HepG2 (cell line): ENCODE results near the gene SNAI1. TPM values are rescaled to one million over a fixed set of nuclear protein-coding genes. Genes with fewer than 3 reads are reported as not detected.
A peak's percentile ranks its signal among the peaks of the same experiment; 100 is the strongest.

Experiments used
- CAMTA2 ChIP-seq: sonication (generic); formaldehyde crosslinking; IDR thresholded peaks from 2 replicates; pipeline ENCODE4 v1.4.0; 2020; ENCODE audit warnings: mild to moderate bottlenecking, missing genetic modification reagents, borderline replicate concordance
- FOXA3 ChIP-seq: IDR thresholded peaks from 2 replicates; pipeline ENCODE4 v1.6.1; 2016; ENCODE audit warnings: missing genetic modification reagents, missing compliant biosample characterization
- GLI4 ChIP-seq: sonication (generic); formaldehyde crosslinking; IDR thresholded peaks from 2 replicates; pipeline ENCODE4 v1.5.1; 2020; ENCODE audit warnings: missing genetic modification reagents, mild to moderate bottlenecking, moderate library complexity, borderline replicate concordance
- JDP2 ChIP-seq: sonication (generic); formaldehyde crosslinking; IDR thresholded peaks from 2 replicates; pipeline ENCODE4 v1.8.1; 2022; ENCODE audit warnings: missing genetic modification reagents, borderline replicate concordance
- NFYB ChIP-seq: sonication (generic); formaldehyde crosslinking; IDR thresholded peaks from 2 replicates; pipeline ENCODE4 v1.4.0; 2020; ENCODE audit warnings: missing genetic modification reagents
- SMARCE1 ChIP-seq: fragments of 450-650 bp; IDR thresholded peaks from 2 replicates; pipeline ENCODE4 v1.6.1; 2017; ENCODE audit warnings: borderline replicate concordance
- TBL1XR1 ChIP-seq: fragments of 150-350 bp; IDR thresholded peaks from 2 replicates; pipeline ENCODE4 v1.6.1; 2014; ENCODE audit warnings: borderline replicate concordance, low read length; ENCODE audit not compliant: partially characterized antibody
- ZC3H13 ChIP-seq: sonication (generic); formaldehyde crosslinking; IDR thresholded peaks from 2 replicates; pipeline ENCODE4 v1.8.1; 2023; ENCODE audit warnings: mild to moderate bottlenecking, missing genetic modification reagents, moderate library complexity
- ZC3H4 ChIP-seq: sonication (generic); formaldehyde crosslinking; IDR thresholded peaks from 2 replicates; pipeline ENCODE4 v1.4.0; 2020; ENCODE audit warnings: missing genetic modification reagents, borderline replicate concordance
- ZFP36 ChIP-seq: fragments of 150-350 bp; IDR thresholded peaks from 2 replicates; pipeline ENCODE4 v1.6.1; 2018; ENCODE audit warnings: borderline replicate concordance, low read length, low read depth; ENCODE audit not compliant: partially characterized antibody
- ZNF24 ChIP-seq: fragments of 450-650 bp; IDR thresholded peaks from 2 replicates; pipeline ENCODE4 v1.6.1; 2017; ENCODE audit warnings: antibody characterized with exemption, mild to moderate bottlenecking
- ZNF367 ChIP-seq: sonication (generic); formaldehyde crosslinking; IDR thresholded peaks from 2 replicates; pipeline ENCODE4 v1.4.0; 2020; ENCODE audit warnings: missing genetic modification reagents, borderline replicate concordance
- ZNF562 ChIP-seq: sonication (generic); formaldehyde crosslinking; IDR thresholded peaks from 2 replicates; pipeline ENCODE4 v1.8.0; 2022; ENCODE audit warnings: missing genetic modification reagents, borderline replicate concordance
- polyA plus RNA-seq, 8 experiments: library from polyadenylated mRNA; depleted of rRNA in 3 of 8; stranded (reverse) in 7 of 8; unstranded in 1 of 8; fragments of >200 nt; fragmentation: Illumina TruSeq in 4 of 8; extraction: Trizol in 4 of 8; gene quantifications; 2 replicates each; pipeline versions ENCODE4 v1.2.1 to v1.2.3, GENCODE V29; 2011 to 2016; ENCODE audit warnings: low read depth in 4 of 8, missing spikeins in 1 of 8, mixed read lengths in 1 of 8; ENCODE audit not compliant: insufficient read depth in 1 of 8
- total RNA-seq, 5 experiments: library from RNA; depleted of rRNA; stranded (reverse); fragments of >200 nt; fragmentation: Illumina TruSeq; extraction: Trizol; gene quantifications; 2 replicates each; pipeline ENCODE4 v1.2.3, GENCODE V29; 2016; ENCODE audit warnings: low read depth in 1 of 5
- TF ChIP-seq, protein P1 (sequence below): sonication (generic); formaldehyde crosslinking; IDR thresholded peaks from 2 replicates; pipeline ENCODE4 v1.4.0; 2020; ENCODE audit warnings: mild to moderate bottlenecking, missing genetic modification reagents, borderline replicate concordance
- TF ChIP-seq, protein P2 (sequence below): sonication (generic); formaldehyde crosslinking; IDR thresholded peaks from 2 replicates; pipeline ENCODE4 v1.4.0; 2020; ENCODE audit warnings: missing genetic modification reagents
- TF ChIP-seq, protein P3 (sequence below): IDR thresholded peaks from 2 replicates; pipeline ENCODE4 v1.6.1; 2012; ENCODE audit warnings: low read depth, low read length, improper control_type of control experiment
- TF ChIP-seq, protein P4 (sequence below): sonication (generic); formaldehyde crosslinking; IDR thresholded peaks from 2 replicates; pipeline ENCODE4 v1.9.0; 2021; ENCODE audit warnings: missing genetic modification reagents, borderline replicate concordance

SNAI1 gene
- total and polyA plus RNA-seq, 2 of the 13 experiments (the other 11 are each of a cell fraction or from before 2014, with no cell fraction given) = 1.3 to 1.4 TPM

DNA sequence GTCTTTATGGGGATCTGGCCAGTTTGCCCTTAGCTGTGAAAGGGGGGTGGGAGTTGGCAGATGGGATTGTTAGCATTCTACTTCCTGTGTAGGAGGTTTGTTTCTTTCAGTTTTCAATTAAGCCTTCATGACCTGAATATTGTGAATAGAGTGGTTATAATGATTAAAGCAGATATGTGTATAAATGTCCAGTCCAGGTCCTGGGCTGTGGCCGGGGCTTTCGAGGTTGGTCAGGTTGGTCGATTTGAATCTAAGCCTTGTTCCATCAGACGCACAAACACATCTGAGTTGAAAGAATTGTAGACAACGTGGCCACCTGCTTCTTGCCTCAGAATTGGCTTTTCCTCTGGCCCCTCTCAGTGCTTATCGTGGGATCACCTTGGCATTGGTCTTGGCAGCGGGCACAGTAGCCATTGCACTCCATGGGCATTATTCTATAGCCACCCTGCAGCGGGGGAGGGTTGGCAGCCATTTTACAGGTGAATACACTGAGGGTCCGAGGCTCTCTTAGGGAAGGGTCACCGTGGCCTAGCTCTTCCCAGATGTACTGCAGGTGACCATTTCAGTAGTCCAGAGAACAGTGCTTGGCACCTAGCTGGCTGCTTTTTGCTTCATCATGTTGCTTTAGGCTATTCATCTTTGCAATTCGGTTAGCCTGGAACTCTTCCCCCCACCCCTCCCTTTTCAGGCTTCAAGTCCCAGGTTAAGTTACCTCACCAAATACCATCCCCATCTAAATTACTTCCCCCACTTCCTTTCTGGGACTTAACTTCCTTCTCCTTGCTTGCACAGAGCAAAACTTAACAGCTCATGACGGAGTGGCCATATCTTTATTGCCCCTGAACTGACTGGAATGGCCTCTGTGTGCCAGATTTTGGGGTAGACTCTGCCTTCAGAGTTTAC lies 45.5 kb upstream of the SNAI1 start (continued):
- TF ChIP-seq, protein P1, sequence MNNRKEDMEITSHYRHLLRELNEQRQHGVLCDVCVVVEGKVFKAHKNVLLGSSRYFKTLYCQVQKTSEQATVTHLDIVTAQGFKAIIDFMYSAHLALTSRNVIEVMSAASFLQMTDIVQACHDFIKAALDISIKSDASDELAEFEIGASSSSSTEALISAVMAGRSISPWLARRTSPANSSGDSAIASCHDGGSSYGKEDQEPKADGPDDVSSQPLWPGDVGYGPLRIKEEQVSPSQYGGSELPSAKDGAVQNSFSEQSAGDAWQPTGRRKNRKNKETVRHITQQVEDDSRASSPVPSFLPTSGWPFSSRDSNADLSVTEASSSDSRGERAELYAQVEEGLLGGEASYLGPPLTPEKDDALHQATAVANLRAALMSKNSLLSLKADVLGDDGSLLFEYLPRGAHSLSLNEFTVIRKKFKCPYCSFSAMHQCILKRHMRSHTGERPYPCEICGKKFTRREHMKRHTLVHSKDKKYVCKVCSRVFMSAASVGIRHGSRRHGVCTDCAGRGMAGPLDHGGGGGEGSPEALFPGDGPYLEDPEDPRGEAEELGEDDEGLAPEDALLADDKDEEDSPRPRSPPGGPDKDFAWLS = no peak
- TF ChIP-seq, protein P2, sequence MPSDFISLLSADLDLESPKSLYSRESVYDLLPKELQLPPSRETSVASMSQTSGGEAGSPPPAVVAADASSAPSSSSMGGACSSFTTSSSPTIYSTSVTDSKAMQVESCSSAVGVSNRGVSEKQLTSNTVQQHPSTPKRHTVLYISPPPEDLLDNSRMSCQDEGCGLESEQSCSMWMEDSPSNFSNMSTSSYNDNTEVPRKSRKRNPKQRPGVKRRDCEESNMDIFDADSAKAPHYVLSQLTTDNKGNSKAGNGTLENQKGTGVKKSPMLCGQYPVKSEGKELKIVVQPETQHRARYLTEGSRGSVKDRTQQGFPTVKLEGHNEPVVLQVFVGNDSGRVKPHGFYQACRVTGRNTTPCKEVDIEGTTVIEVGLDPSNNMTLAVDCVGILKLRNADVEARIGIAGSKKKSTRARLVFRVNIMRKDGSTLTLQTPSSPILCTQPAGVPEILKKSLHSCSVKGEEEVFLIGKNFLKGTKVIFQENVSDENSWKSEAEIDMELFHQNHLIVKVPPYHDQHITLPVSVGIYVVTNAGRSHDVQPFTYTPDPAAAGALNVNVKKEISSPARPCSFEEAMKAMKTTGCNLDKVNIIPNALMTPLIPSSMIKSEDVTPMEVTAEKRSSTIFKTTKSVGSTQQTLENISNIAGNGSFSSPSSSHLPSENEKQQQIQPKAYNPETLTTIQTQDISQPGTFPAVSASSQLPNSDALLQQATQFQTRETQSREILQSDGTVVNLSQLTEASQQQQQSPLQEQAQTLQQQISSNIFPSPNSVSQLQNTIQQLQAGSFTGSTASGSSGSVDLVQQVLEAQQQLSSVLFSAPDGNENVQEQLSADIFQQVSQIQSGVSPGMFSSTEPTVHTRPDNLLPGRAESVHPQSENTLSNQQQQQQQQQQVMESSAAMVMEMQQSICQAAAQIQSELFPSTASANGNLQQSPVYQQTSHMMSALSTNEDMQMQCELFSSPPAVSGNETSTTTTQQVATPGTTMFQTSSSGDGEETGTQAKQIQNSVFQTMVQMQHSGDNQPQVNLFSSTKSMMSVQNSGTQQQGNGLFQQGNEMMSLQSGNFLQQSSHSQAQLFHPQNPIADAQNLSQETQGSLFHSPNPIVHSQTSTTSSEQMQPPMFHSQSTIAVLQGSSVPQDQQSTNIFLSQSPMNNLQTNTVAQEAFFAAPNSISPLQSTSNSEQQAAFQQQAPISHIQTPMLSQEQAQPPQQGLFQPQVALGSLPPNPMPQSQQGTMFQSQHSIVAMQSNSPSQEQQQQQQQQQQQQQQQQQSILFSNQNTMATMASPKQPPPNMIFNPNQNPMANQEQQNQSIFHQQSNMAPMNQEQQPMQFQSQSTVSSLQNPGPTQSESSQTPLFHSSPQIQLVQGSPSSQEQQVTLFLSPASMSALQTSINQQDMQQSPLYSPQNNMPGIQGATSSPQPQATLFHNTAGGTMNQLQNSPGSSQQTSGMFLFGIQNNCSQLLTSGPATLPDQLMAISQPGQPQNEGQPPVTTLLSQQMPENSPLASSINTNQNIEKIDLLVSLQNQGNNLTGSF (CRISPR knock-in tag) = 0 out of 2 replicates have a peak, but pooled peaks have one; percentile 40
- TF ChIP-seq, protein P3, sequence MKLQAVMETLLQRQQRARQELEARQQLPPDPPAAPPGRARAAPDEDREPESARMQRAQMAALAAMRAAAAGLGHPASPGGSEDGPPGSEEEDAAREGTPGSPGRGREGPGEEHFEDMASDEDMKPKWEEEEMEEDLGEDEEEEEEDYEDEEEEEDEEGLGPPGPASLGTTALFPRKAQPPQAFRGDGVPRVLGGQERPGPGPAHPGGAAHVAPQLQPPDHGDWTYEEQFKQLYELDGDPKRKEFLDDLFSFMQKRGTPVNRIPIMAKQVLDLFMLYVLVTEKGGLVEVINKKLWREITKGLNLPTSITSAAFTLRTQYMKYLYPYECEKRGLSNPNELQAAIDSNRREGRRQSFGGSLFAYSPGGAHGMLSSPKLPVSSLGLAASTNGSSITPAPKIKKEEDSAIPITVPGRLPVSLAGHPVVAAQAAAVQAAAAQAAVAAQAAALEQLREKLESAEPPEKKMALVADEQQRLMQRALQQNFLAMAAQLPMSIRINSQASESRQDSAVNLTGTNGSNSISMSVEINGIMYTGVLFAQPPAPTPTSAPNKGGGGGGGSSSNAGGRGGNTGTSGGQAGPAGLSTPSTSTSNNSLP = no peak
- no peak for TF ChIP-seq FOXA3
- no peak for TF ChIP-seq SMARCE1
- no peak for TF ChIP-seq TBL1XR1
- no peak for TF ChIP-seq NFYB (CRISPR knock-in tag)
- TF ChIP-seq ZNF562 (CRISPR knock-in tag) = no peak
- TF ChIP-seq ZFP36 = no peak
- TF ChIP-seq CAMTA2 (CRISPR knock-in tag) = no peak
- TF ChIP-seq ZNF24 = no peak
- TF ChIP-seq ZNF367 (CRISPR knock-in tag) = 0 out of 2 replicates have a peak, but pooled peaks have one; percentile 45
- TF ChIP-seq, protein P4, sequence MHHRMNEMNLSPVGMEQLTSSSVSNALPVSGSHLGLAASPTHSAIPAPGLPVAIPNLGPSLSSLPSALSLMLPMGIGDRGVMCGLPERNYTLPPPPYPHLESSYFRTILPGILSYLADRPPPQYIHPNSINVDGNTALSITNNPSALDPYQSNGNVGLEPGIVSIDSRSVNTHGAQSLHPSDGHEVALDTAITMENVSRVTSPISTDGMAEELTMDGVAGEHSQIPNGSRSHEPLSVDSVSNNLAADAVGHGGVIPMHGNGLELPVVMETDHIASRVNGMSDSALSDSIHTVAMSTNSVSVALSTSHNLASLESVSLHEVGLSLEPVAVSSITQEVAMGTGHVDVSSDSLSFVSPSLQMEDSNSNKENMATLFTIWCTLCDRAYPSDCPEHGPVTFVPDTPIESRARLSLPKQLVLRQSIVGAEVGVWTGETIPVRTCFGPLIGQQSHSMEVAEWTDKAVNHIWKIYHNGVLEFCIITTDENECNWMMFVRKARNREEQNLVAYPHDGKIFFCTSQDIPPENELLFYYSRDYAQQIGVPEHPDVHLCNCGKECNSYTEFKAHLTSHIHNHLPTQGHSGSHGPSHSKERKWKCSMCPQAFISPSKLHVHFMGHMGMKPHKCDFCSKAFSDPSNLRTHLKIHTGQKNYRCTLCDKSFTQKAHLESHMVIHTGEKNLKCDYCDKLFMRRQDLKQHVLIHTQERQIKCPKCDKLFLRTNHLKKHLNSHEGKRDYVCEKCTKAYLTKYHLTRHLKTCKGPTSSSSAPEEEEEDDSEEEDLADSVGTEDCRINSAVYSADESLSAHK (CRISPR knock-in tag) = no peak
- TF ChIP-seq ZC3H13 (CRISPR knock-in tag) = peak; percentile 78
- TF ChIP-seq JDP2 (CRISPR knock-in tag) = no peak
- TF ChIP-seq GLI4 = no peak
- TF ChIP-seq ZC3H4 (CRISPR knock-in tag) = 0 out of 2 replicates have a peak, but pooled peaks have one; percentile 24
